Activated CD4-positive, alpha-beta T cell treated with anti-CD3 and anti-CD28 coated beads, Interleukin-2, amount 50 U/mL, for 16 hours (primary cell): Measurements from ENCODE around the gene NPY1R.

ENCODE experiments used
- DNase-seq: peaks from one replicate; pipeline ENCODE4 v3.0.0-alpha.2; 2020

The NPY1R gene

GRCh38 chr4:163274861-163275260 lies 57.5 kb downstream of the NPY1R start:
- no peak for DNase-seq
